HG03139 (cell line): ENCODE measurements around the gene SYTL3.

Experiments
- ATAC-seq: cut with Tn5 transposase; IDR thresholded peaks from one replicate; pipeline ENCODE4 v1.9.1; 2021; ENCODE audit not compliant: unreplicated experiment

SYTL3 gene

DNA sequence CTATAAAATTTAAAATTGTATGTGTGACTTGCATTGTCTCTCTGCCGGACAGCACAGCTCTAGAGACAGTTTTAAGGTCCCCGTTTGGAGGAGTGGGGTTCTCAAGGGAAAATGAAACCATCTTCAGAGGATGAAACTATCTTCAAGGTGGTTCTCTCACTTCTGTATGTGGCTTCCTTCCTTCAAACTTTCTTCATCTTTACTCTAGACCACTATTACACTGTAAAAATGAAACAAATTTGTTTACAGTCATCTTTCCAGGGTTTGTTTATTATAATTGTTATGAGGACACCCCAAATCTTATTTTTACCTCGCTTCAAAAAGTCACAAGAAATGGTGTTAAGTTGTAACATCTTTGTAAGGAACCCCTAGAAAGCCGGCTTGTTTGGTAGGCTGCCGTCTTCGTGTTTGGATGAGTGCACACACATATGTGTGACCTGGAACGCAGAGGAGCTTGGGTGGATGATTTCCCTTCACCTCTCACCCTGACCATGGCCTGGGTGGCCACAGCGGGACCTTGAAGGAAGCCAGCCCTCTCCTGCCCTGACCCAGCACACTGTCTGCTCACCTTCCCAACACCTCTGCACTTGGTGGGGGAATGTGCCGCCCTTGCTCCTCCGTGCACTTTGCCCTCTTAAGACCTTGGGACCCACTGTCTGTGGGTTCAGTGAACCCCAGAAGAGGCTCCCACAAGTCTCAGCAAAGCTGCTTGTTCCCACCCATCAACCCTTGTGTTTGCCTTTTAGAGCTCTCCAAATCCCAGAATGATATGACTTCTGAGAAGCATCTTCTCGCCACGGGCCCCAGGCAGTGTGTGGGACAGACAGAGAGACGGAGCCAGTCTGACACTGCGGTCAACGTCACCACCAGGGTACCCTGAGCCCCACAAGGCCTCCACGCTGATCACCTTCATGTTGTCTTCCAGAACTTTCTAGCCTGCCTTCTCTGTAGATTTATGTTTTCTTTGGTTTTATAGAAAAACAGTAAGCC lies 67.8 kb downstream of the SYTL3 start:
- ATAC-seq = peak; percentile 46

DNA sequence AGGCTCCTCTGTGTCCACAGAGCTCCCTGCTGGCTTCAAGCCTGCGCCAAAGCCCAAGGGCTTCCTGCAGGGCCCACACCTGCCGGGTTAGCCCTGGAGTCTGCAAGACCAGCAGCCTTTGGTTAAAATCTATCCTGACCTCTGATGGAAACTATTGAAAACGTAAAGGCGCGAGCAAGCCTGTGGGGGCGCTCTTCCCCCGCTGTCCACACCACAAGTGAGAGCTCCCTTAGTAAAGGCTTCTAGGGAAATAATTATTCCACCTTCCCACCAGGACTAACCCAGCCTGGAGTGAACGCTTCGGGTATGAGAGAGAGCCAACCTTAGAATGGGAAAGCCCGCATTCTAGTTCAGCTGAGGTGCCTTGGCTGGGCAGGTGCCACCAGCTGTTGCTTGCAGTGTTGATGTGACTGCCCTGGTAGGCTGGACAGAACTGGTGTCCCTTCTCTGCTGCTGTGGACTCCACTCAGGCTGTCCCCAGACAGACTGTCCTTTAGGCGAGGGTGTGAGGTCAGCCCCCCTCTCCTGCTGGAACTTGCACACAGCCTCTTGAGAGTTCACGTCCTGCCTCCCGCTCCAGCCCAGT lies 68.7 kb downstream of the SYTL3 start:
- no peak for ATAC-seq

- ATAC-seq = no peak
Observed at GRCh38 chr6:158722176-158722729, 72.4 kb downstream of the SYTL3 start.

- ATAC-seq = no peak
Observed at GRCh38 chr6:158725704-158726103, 75.8 kb downstream of the SYTL3 start.

DNA sequence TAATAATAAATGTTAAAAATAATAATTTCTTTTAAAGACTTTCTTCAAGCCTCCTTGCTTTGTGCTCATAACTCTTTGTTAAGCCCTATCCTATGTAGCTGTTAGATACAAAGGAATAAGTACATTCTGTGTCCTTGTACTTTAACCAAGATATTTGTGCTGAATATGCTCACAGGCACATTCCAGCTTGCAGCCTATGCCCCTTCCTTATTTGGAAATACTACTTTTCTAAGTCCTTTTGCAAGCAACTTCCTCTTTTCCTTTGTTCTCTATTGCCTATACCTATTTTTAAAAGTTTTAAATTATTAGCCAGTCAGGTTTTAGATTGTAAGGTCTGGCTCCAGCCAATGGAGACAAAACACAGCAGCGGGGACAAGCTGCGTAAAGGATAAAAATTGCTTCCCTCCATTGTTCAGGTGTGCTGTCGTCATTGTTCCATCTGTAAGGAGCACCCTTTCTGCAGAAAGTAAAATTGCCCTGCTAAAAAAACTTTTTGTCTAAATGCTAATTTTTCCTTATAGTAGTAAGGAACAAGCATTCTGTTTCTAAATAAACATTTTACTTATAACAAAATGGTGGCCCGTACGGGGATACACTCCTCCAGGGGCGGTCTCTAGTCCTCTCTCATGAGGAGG lies 80.2 kb downstream of the SYTL3 start:
- ATAC-seq = no peak

- no peak for ATAC-seq
Observed at GRCh38 chr6:158730541-158730907, 80.7 kb downstream of the SYTL3 start.

DNA sequence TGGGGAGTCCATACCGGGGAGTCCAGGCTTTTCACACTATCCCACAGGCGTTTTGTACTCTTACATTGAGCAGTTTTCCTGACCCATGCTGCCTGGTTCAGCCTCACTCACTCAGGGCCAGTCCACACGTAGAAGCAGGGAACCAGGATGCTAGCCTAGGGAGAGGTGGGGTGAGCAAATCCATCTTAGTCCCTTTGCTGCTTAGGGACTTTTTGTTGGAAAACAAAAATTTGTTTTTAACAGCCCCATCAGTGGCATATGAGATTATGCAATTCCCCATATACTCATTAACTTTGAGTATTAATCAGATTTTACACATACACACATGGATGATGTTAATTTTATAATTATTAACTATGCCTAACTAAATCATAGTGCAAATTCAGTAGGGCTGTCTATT lies 85.2 kb downstream of the SYTL3 start:
- no peak for ATAC-seq

DNA sequence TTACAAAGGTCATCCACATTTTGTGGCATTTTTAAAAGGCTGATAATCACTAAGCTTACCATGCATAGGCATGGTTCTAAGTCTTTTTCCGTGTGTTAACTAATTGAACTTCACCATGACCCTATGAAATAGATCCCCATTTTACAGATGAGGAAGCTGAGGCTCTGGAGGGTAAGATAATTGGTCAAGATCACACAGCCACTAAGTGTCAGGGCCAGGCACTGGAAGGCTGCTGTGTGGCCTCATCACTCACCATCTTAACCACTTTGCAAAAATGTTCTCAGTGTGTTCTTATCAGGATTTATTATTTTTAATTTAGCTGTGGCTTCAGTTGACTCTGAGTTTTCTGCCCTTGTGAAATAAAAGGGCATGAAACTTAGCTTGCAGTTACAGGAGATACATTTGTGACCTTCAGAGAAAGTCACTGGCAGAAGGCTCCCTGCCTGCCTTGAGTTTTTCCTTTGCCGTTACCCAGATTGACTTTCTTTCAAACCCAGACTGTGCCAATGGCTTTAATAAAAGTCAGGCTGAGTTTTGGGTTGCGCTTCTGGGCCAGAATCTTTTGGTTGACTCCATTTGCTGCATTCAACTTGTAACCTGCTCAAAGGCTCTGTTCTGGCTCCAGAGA lies 87.3 kb downstream of the SYTL3 start:
- no peak for ATAC-seq

DNA sequence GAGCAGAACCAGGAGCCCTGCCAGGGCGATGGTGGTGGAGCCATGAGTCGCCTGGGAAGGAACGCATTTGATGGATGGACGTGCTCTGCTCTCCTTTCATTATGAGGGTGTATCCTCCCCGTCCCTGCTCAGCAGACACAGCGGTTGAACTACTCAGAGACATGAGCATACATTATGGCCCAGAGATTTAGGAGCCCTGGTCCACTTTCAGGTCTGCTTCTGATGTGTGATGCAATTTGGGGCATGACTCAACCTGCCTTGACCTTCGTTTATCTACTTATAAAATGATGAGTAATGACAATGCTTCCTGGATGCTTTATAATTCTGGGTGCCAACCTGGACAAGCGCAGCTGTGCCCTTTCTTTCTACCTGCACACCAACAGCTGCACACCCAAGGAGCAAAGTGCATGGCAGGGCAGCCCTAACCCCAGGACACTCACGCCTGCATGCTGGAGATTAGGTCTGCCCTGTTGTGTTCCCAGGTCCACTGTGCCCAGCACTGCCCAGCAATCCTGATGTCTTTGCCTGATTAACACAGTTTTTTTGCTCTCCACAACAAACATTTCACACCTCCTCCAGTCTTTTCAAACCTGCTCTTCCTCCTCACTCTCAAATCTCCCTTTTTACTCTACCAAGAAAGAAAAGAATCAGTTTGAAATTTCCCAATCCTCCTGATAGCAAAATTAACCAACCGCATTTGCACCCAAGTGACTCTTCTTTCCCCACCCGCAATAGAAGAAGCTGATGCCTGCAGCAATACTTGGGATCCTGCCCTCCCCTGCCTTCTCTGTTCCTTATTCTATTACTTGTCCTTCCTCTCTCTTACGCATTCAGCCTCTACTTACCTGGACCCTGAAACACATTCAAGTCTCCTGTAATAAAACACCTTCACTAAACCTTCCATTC lies 88.1 kb downstream of the SYTL3 start:
- ATAC-seq = no peak

DNA sequence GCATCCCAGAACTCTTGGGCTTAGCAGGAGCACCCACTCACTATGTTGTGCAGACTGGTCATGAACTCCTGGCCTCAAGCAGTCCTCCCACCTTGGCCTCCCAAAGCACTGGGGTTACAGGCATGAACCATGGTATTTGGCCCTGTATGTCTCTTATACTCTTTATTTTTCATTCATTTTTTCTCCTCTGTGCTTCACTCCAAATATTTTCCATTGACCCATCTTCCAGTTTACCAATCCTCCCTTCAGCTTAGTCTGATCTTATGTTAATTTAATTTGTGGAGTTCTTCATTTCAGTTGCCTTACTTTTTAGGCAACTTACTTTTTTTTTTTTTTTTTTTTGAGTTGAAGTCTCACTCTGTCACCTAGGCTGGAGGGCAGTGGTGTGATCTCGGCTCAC lies 89.8 kb downstream of the SYTL3 start:
- ATAC-seq = no peak

GRCh38 chr6:158743033-158743651 lies 93.3 kb downstream of the SYTL3 start:
- ATAC-seq = no peak

DNA sequence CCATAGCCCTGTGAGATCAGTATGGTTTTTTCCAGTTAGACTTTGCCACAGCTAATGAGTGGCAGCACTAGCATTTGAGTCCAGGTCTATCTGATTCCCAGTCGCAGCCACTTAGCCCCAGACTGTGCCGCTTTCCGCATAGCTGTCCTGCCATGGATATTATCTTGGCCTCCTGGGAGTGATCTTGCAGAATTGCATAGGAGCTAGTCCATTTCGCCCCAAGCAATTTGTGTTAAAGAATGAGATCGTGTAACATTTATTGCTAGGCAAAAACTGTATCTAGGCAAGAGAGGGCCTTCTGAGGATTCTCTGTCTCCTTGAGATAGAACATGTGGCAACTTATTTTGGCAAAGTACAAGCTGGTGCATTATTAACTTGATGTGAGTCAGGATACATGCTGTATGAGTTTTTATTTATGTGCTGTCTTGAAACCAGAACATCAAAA lies 95.2 kb downstream of the SYTL3 start:
- no peak for ATAC-seq

DNA sequence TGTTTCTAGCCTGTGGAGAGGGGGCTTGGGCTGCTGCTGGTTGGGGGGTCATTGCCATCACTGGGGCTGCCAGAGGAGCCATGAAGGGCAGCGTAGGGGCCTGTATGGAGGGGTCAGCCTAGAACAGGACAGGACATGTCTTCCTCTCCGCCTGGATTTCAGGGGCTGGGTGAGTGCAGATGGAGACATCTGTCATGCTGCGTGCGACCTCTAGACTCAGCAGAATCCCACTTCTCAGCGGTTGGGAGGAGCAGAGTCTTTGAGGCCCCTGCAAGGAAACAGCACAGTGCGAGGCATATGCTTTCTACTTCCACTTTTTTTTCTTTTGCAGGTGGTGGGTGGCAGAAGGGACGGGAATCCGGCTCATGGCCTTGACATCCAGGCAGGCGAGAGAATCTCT lies 101.4 kb downstream of the SYTL3 start:
- ATAC-seq = no peak

- no peak for ATAC-seq
Observed at GRCh38 chr6:158751921-158752320, 102.1 kb downstream of the SYTL3 start.

- ATAC-seq = no peak
Observed at GRCh38 chr6:158752613-158753012, 102.8 kb downstream of the SYTL3 start.

- no peak for ATAC-seq
Observed at GRCh38 chr6:158753811-158754210, 104.0 kb downstream of the SYTL3 start.

DNA sequence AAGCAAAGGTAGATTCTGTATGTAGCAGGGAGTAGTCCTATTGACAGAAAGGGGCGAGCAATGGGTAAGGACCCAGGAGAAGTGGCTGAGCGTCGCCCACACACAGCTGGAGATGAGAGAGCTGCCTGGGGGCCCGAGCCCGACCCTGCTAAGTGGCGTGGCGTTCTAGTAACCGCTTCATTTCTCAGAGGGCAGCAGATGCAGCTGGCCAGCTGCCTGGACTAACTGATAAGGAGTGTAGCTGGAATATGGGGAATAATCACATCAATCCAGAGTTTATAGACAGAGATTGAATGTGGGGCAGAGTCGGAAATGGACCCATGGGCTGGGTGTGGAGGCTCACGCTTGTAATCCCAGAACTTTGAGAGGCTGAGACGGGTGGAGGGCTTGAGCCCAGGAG lies 104.9 kb downstream of the SYTL3 start:
- no peak for ATAC-seq

DNA sequence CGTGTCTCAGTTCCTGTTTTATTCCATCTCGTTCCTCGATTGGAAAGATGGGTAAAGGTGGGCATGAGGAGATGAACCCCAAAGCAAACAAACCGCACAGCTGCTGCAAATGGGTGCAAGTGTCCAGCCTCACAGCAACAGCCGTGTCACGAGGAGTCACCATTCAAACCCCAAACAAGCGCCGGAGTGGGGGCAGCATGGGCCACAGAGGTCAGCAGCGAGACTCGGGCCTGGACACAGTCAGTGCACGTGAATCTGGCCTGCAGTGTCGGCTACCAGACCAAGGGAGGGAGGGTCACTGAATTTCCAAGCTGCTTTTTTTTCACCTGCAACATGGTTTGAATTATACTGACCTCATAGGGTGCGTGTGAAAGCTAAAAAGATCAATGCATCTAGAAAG lies 105.8 kb downstream of the SYTL3 start:
- no peak for ATAC-seq

DNA sequence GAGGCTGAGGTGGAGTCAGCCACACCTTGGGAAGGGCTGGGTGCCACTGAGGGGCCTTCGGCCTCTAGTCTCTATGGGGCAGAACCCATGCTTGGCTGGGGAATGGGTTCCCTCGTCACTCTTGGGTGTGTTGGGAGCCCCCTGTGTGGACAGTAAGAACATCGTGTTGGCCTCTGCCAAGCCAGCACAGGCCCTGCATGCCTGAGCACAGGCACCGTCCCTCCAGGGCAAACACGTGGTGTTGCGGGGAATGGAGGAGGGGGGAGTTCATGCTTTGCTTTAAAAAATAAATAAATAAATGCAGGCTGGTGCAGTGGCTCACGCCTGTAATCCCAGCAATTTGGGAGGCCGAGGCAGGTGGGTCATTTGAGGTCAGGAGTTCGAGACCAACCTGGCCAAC lies 106.3 kb downstream of the SYTL3 start:
- no peak for ATAC-seq
